Measurements from ENCODE around the gene GOLGA6L25. TPM values are rescaled to one million over a fixed set of nuclear protein-coding genes. Genes with fewer than 3 reads are reported as not detected.
A peak's percentile ranks its signal among the peaks of the same experiment; 100 is the strongest.
"Not testable (repeated sequence)": the region's sequence is repeated elsewhere in the genome, so short reads cannot be mapped to it uniquely, and the experiment has no call there.

GOLGA6L25 gene
- total RNA-seq (not detected), polyA plus RNA-seq (ENCODE audit: insufficient read length in 2 of 2) (not detected)
- long read RNA-seq, donor 1: 0 reads
- long read RNA-seq, donor 2: 0 reads
- long read RNA-seq, donor 3: 0 reads
- long read RNA-seq, donor 4: 0 reads

GRCh38 chr15:28553268-28553667 lies at the start of gene GOLGA6L25:
TSS of gene GOLGA6L25 (plus strand) at chr15:28553568. CDS start at chr15:28553629, 61 bp downstream.
- H3K4me3 ChIP-seq (ENCODE audit: low read depth, low read length); H3K27ac ChIP-seq (ENCODE audit: low read depth, low read length); DNase-seq (ENCODE audit: low read depth in 4 of 6, low spot score in 6 of 6); H3K27me3 ChIP-seq (ENCODE audit: control insufficient read depth, insufficient read depth, low read length); H3K36me3 ChIP-seq (ENCODE audit: control insufficient read depth, insufficient read depth, low read length); H3K9me3 ChIP-seq (ENCODE audit: control insufficient read depth, insufficient read depth, low read length); H3K4me1 ChIP-seq (ENCODE audit: control insufficient read depth, insufficient read depth, low read length): not testable (repeated sequence)
- WGBS (ENCODE audit: insufficient coverage): no CpG with 5 or more reads among the region's 7 CpGs

GRCh38 chr15:28508217-28508889 lies 45.0 kb upstream of the GOLGA6L25 start:
- H3K4me1 ChIP-seq (ENCODE audit: control insufficient read depth, insufficient read depth, low read length); H3K27ac ChIP-seq (ENCODE audit: low read depth, low read length); H3K27me3 ChIP-seq (ENCODE audit: control insufficient read depth, insufficient read depth, low read length); H3K9me3 ChIP-seq (ENCODE audit: control insufficient read depth, insufficient read depth, low read length); H3K36me3 ChIP-seq (ENCODE audit: control insufficient read depth, insufficient read depth, low read length); DNase-seq (ENCODE audit: low read depth in 4 of 6, low spot score in 6 of 6); H3K4me3 ChIP-seq (ENCODE audit: low read depth, low read length): not testable (repeated sequence)
- no CpG with 5 or more reads among the region's 63 CpGs for WGBS (ENCODE audit: insufficient coverage)

GRCh38 chr15:28514128-28514527 lies 39.2 kb upstream of the GOLGA6L25 start:
- H3K27me3 ChIP-seq (ENCODE audit: control insufficient read depth, insufficient read depth, low read length); H3K36me3 ChIP-seq (ENCODE audit: control insufficient read depth, insufficient read depth, low read length); H3K4me3 ChIP-seq (ENCODE audit: low read depth, low read length); H3K27ac ChIP-seq (ENCODE audit: low read depth, low read length); H3K4me1 ChIP-seq (ENCODE audit: control insufficient read depth, insufficient read depth, low read length); DNase-seq (ENCODE audit: low read depth in 4 of 6, low spot score in 6 of 6); H3K9me3 ChIP-seq (ENCODE audit: control insufficient read depth, insufficient read depth, low read length): not testable (repeated sequence)
- WGBS (ENCODE audit: insufficient coverage): no CpG with 5 or more reads among the region's 22 CpGs

GRCh38 chr15:28515208-28515607 lies 38.2 kb upstream of the GOLGA6L25 start:
- not testable (repeated sequence) for H3K36me3 ChIP-seq (ENCODE audit: control insufficient read depth, insufficient read depth, low read length); H3K4me1 ChIP-seq (ENCODE audit: control insufficient read depth, insufficient read depth, low read length); H3K27me3 ChIP-seq (ENCODE audit: control insufficient read depth, insufficient read depth, low read length); H3K4me3 ChIP-seq (ENCODE audit: low read depth, low read length); H3K27ac ChIP-seq (ENCODE audit: low read depth, low read length); DNase-seq (ENCODE audit: low read depth in 4 of 6, low spot score in 6 of 6); H3K9me3 ChIP-seq (ENCODE audit: control insufficient read depth, insufficient read depth, low read length)
- WGBS (ENCODE audit: insufficient coverage): no CpG with 5 or more reads among the region's 11 CpGs

GRCh38 chr15:28532954-28533353 lies 20.4 kb upstream of the GOLGA6L25 start, which contains the start of gene GOLGA8G:
TSS of gene GOLGA8G (minus strand) at chr15:28532971. CDS start at chr15:28532909, 62 bp downstream.
- WGBS (ENCODE audit: insufficient coverage): no CpG with 5 or more reads among the region's 6 CpGs
- H3K36me3 ChIP-seq (ENCODE audit: control insufficient read depth, insufficient read depth, low read length); DNase-seq (ENCODE audit: low read depth in 4 of 6, low spot score in 6 of 6): not testable (repeated sequence)

GRCh38 chr15:28573351-28573750 lies 20.0 kb downstream of the GOLGA6L25 start:
- not testable (repeated sequence) for H3K4me1 ChIP-seq (ENCODE audit: control insufficient read depth, insufficient read depth, low read length); H3K27me3 ChIP-seq (ENCODE audit: control insufficient read depth, insufficient read depth, low read length); H3K36me3 ChIP-seq (ENCODE audit: control insufficient read depth, insufficient read depth, low read length); H3K4me3 ChIP-seq (ENCODE audit: low read depth, low read length); H3K27ac ChIP-seq (ENCODE audit: low read depth, low read length); H3K9me3 ChIP-seq (ENCODE audit: control insufficient read depth, insufficient read depth, low read length); DNase-seq (ENCODE audit: low read depth in 4 of 6, low spot score in 6 of 6)
- WGBS (ENCODE audit: insufficient coverage): no CpG with 5 or more reads among the region's 13 CpGs

More at GRCh38 chr15:28532954-28533353, 20.4 kb upstream of the GOLGA6L25 start, which contains the start of gene GOLGA8G:
- not testable (repeated sequence) for H3K27ac ChIP-seq (ENCODE audit: low read depth, low read length); H3K4me3 ChIP-seq (ENCODE audit: low read depth, low read length); H3K4me1 ChIP-seq (ENCODE audit: control insufficient read depth, insufficient read depth, low read length); H3K9me3 ChIP-seq (ENCODE audit: control insufficient read depth, insufficient read depth, low read length); H3K27me3 ChIP-seq (ENCODE audit: control insufficient read depth, insufficient read depth, low read length)

- not testable (repeated sequence) for H3K4me3 ChIP-seq (ENCODE audit: low read depth, low read length)
- WGBS (ENCODE audit: insufficient coverage): no CpG with 5 or more reads among the region's 72 CpGs
Observed at GRCh38 chr15:28588977-28589606, 35.7 kb downstream of the GOLGA6L25 start.

GRCh38 chr15:28589769-28590168 lies 36.4 kb downstream of the GOLGA6L25 start:
- not testable (repeated sequence) for H3K36me3 ChIP-seq (ENCODE audit: control insufficient read depth, insufficient read depth, low read length); H3K27ac ChIP-seq (ENCODE audit: low read depth, low read length); H3K27me3 ChIP-seq (ENCODE audit: control insufficient read depth, insufficient read depth, low read length); H3K9me3 ChIP-seq (ENCODE audit: control insufficient read depth, insufficient read depth, low read length); DNase-seq (ENCODE audit: low read depth in 4 of 6, low spot score in 6 of 6); H3K4me1 ChIP-seq (ENCODE audit: control insufficient read depth, insufficient read depth, low read length)
- peak overlapping the region; percentile 24 for H3K4me3 ChIP-seq (ENCODE audit: low read depth, low read length)
- WGBS (ENCODE audit: insufficient coverage): 0% methylated on average over 1 of the region's 9 CpGs

More at GRCh38 chr15:28588977-28589606, 35.7 kb downstream of the GOLGA6L25 start:
- not testable (repeated sequence) for DNase-seq (ENCODE audit: low read depth in 4 of 6, low spot score in 6 of 6); H3K27me3 ChIP-seq (ENCODE audit: control insufficient read depth, insufficient read depth, low read length); H3K27ac ChIP-seq (ENCODE audit: low read depth, low read length); H3K36me3 ChIP-seq (ENCODE audit: control insufficient read depth, insufficient read depth, low read length); H3K9me3 ChIP-seq (ENCODE audit: control insufficient read depth, insufficient read depth, low read length); H3K4me1 ChIP-seq (ENCODE audit: control insufficient read depth, insufficient read depth, low read length)

- not testable (repeated sequence) for H3K27ac ChIP-seq (ENCODE audit: low read depth, low read length); H3K9me3 ChIP-seq (ENCODE audit: control insufficient read depth, insufficient read depth, low read length); H3K4me3 ChIP-seq (ENCODE audit: low read depth, low read length); H3K36me3 ChIP-seq (ENCODE audit: control insufficient read depth, insufficient read depth, low read length); H3K4me1 ChIP-seq (ENCODE audit: control insufficient read depth, insufficient read depth, low read length); H3K27me3 ChIP-seq (ENCODE audit: control insufficient read depth, insufficient read depth, low read length); DNase-seq (ENCODE audit: low read depth in 4 of 6, low spot score in 6 of 6)
- WGBS (ENCODE audit: insufficient coverage): no CpG with 5 or more reads among the region's 3 CpGs
Observed at GRCh38 chr15:28592395-28592794, 39.0 kb downstream of the GOLGA6L25 start.
